NOMO-1 treated with DMSO at 0.1 percent for 48 hours (cell line): ENCODE measurements around the gene RASAL2.

Source experiments
- DNase-seq: peaks from one replicate; lab custom pipeline; 2025; ENCODE audit not compliant: unreplicated experiment; lab: John Stamatoyannopoulos, UW

Gene RASAL2

DNA sequence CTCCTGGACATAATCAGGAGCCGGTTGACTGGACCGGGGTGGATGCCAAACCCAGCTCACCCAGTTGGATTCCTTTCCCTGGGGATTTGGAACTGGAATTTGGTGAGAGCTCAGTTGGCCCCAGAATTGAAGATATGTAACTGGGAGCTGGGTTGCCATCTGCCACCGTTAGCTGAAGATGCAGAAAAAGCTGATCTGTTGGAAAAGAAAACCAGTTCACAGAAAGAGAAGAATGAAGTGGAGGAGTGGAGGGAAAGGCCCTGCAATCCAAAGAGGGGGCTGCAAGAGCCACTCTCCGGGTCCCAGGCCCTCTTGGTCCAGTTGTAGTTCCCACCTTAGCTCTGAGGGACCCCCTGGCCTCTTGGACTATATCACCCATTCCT, 435.0 kb downstream of the RASAL2 start:
- DNase-seq = no peak

GRCh38 chr1:178529364-178530036, 435.6 kb downstream of the RASAL2 start:
- no peak for DNase-seq

DNA sequence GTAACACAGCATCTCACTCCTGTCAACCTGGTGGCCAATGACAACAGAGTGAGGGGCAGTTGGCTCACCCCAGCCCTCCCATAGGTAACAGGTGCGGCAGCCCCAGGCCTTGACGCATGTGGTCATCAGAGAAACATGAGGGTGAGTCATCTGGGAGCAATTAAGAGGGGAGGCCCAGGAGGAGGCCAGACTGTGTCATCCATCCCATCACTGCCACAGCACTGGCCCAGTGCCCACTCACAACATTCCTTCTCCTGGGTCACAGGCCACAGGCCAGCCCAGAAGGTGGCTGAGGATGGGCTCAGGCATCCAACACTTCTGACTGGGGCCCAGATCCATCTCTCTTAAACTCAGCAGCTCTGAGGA, 436.1 kb downstream of the RASAL2 start:
- no peak for DNase-seq

DNA sequence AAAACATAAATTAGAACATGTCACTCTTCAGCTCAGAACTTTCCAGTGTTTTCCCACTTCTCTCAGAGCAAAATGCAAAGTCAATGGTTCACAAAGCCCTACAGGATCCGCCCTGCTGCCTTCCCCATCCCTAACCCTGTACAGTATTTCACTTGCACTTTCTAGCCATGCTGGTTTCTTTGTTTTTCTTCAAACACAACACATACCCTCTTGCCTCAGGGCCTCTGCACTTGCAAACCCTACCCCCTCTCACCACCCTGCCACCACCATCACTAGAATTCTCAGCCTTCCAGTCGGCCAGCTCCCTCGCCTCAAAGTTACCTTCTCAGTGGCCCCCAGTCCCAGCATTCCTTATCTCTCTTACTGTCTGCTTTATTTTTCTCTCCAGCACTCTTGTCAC, 436.6 kb downstream of the RASAL2 start:
- DNase-seq = no peak

DNA sequence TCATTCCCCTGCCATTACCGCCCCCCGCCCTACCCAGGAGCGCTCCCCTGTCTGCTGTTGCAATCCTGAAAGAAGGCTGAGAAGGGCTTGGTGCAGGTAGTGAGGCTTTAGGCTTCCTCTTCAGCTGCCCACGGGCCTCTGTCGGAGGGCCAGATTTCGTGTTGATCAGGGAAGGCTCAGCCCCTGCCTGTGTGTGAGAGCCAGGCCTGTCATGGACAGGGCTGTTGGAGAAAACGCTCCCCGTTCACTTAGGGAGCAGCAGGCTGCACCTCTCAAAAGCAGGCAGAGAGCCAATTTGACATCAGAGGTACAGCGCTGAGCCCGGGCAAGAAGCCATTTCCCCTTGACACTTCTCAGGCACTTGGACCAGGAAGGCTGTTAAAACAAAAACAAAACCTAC, 438.0 kb downstream of the RASAL2 start:
- no peak for DNase-seq

DNA sequence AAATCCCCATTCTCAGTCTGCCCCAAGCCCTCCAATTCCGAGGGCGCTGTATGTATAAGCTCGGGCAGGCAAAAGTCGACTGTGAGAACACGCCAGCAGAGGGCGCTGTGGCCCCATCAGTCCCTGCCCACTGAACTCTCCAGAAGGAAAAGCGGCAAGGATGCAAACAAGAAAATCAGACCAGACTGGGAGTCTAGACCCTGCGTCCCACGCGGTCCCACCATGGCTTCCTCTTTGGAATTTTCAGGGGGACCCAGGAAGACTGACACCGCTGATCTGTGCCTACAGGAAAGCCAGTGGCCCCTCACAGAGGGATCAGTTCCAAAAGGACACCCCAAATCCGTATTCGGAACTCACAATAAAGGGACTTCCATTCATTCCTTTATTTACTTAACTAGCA, 438.5 kb downstream of the RASAL2 start:
- peak; percentile 69 for DNase-seq

- DNase-seq = no peak
These were observed 439.4 kb downstream of the RASAL2 start for GRCh38 chr1:178533121-178533946.
